Heart left ventricle (tissue), 16 donors: Measurements from ENCODE around the gene C14orf180. TPM values are rescaled to one million over a fixed set of nuclear protein-coding genes. Genes with fewer than 3 reads are reported as not detected.

Experiments used
- ATAC-seq, 4 donors: fragments of 200-7000 bp; cut with Tn5 transposase; one replicate each; pipeline ENCODE4 v1.9.1; 2020 to 2022; ENCODE audit warnings: moderate library complexity in 4 of 4, mild to moderate bottlenecking in 3 of 4, moderate number of reproducible peaks in 1 of 4
- DNase-seq, 5 donors: peaks; one replicate each; pipeline ENCODE4 v3.0.0-alpha.2; 2020
- H3K27ac ChIP-seq, 12 donors: fragments of 200-600 bp; sonication (generic) in 4 of 12; one replicate each; pipeline versions ENCODE4 v1.5.0 to v1.8.0; 2016 to 2022; ENCODE audit warnings: mild to moderate bottlenecking in 2 of 12
- H3K27me3 ChIP-seq, 9 donors: fragments of 200-600 bp; sonication (generic) in 2 of 9; one replicate each; pipeline versions ENCODE4 v1.5.1 to v1.8.0; 2016 to 2022; ENCODE audit warnings: mild to moderate bottlenecking in 3 of 9
- H3K36me3 ChIP-seq, 9 donors: fragments of 200-600 bp; sonication (generic) in 2 of 9; one replicate each; pipeline versions ENCODE4 v1.5.0 to v1.8.0; 2018 to 2022; ENCODE audit warnings: mild to moderate bottlenecking in 2 of 9
- H3K4me1 ChIP-seq, 12 donors: fragments of 200-600 bp; sonication (generic) in 4 of 12; one replicate each; pipeline versions ENCODE4 v1.5.0 to v1.8.0; 2016 to 2022; ENCODE audit warnings: mild to moderate bottlenecking in 3 of 12
- H3K4me3 ChIP-seq, 12 donors: fragments of 200-600 bp; sonication (generic) in 4 of 12; one replicate each; pipeline versions ENCODE4 v1.5.0 to v1.8.0; 2017 to 2022; ENCODE audit warnings: mild to moderate bottlenecking in 9 of 12, moderate library complexity in 4 of 12
- H3K9me3 ChIP-seq, 12 donors: fragments of 200-600 bp; sonication (generic) in 4 of 12; one replicate each; pipeline versions ENCODE4 v1.5.0 to v1.8.0; 2016 to 2022; ENCODE audit warnings: mild to moderate bottlenecking in 1 of 12
- CTCF ChIP-seq, 12 donors: fragments of 200-600 bp; sonication (generic) in 4 of 12; IDR thresholded peaks; one replicate each; pipeline versions ENCODE4 v1.5.0 to v1.8.0; 2018 to 2022; ENCODE audit warnings: antibody characterized with exemption in 12 of 12, mild to moderate bottlenecking in 5 of 12
- POLR2A ChIP-seq, 2 donors: fragments of 450-650 bp; IDR thresholded peaks; one replicate each; pipeline ENCODE4 v1.6.1; 2017; ENCODE audit warnings: antibody characterized with exemption in 2 of 2, mild to moderate bottlenecking in 2 of 2, moderate library complexity in 2 of 2
- WGBS, 4 donors: extraction: QIAGEN DNeasy Blood & Tissue Kit in 2 of 4; methylation state at CpG; one replicate each; pipeline versions ENCODE4 v1.1.5 to v1.1.7; 2013 to 2018; 5-methylcytosine and 5-hydroxymethylcytosine counted together
- intact Hi-C, 10 donors: fragments of 100-400 bp; cut with DNase I; formaldehyde crosslinking; loops; one replicate each; pipeline versions ENCODE4 v1.11.1 to v1.14.2; 2022
- polyA plus RNA-seq, 2 donors: library from polyadenylated mRNA; stranded (reverse); fragments of 200-250 nt; gene quantifications; one replicate each; pipeline ENCODE4 v1.2.3, GENCODE V29; 2013
- total RNA-seq, 9 donors: library from RNA; depleted of rRNA in 2 of 9; stranded (reverse); fragments of >200 nt in 2 of 9; fragmentation: NEBNext Ultra II Directional in 3 of 9; extraction: Animal tissue kit (Norgen Biotek cat#: 25700) in 3 of 9; gene quantifications; one replicate each; pipeline versions ENCODE4 v1.1.0 to v1.2.4, GENCODE V29; 2016 to 2023
- donor health status: ischemic (EF 13 %, LVEDD 7.1; RV severe dilation, severe dysfunction).
- donor health status: healthy with polysubstance abuse.
- donor health status: DM: no; HTN: yes; CAD: no.
- donor health status: DM: no; HTN: no; CAD: no.
- donor health status: ischemic (EF 25% LVEDD 6.9; RV normal size, moderate dysfunction).
- donor health status: ischemic (EF 25% LVEDD 5.7; RV mildly dilated, moderate dysfunction).
- donor health status: healthy.
- donor health status: DM: yes; HTN: yes; CAD: no.
- donor health status: ischemic (EF 35%, LVEDD 5.7; RV mildly dilated, moderate dysfunction).
- donor health status: nonischemic (EF 11% LVEDD 7.7; RV severe dilation, severe dysfunction).
- donor health status: DM: yes; HTN: yes; CAD: no.
- donor health status: PGD.
- donor health status: ischemic (EF 29% LVEDD 5.4; RV normal size, mild dysfunction).
- donor health status: nonischemic (EF 23%, LVEDD 6.1; RV moderate dilation, normal function).

C14orf180 gene
- total and polyA plus RNA-seq, 11 donors, result 11.1 to 170 (median 75.3) TPM

GRCh38 chr14:104595911-104596450, 16.4 kb downstream of the C14orf180 start:
- 70 to 82% (median 76%) methylated on average over 5 to 6 of the region's 6 CpGs for WGBS, 4 donors
- peak in 2 of 5 donors; percentile 26 to 31 for DNase-seq

GRCh38 chr14:104596451-104596918, 16.9 kb downstream of the C14orf180 start:
- WGBS, 4 donors, result 75 to 86% (median 79%) methylated on average over 10 to 11 of the region's 11 CpGs
- no peak for ATAC-seq
- intact Hi-C loops, result no loop called here
- no peaks in the 10 kb centered on the region for H3K36me3 ChIP-seq
- H3K27me3 ChIP-seq, result peaks cover 0 to 45% (median 5%) of the 10 kb centered on the region in 9 donors
- DNase-seq, result peak in 2 of 5 donors; percentile 4 to 23
- no peak for TF ChIP-seq CTCF (IDR thresholded peaks at IDR 0.05)
- no peaks in the 10 kb centered on the region for H3K9me3 ChIP-seq
- H3K4me3 ChIP-seq, result no peak overlapping the region
- H3K4me1 ChIP-seq, result peaks cover 0 to 18% (median 0%) of the 10 kb centered on the region in 12 donors
- no peak overlapping the region for H3K27ac ChIP-seq

More at GRCh38 chr14:104595911-104596450, 16.4 kb downstream of the C14orf180 start:
- no peak overlapping the region for H3K4me3 ChIP-seq
- H3K27me3 ChIP-seq, result peaks cover 0 to 40% (median 5%) of the 10 kb centered on the region in 9 donors
- no peak for TF ChIP-seq CTCF (IDR thresholded peaks at IDR 0.05)
- TF ChIP-seq POLR2A (IDR thresholded peaks at IDR 0.05), result no peak
- H3K27ac ChIP-seq, result no peak overlapping the region
- no peaks in the 10 kb centered on the region for H3K9me3 ChIP-seq
- intact Hi-C loops, result no loop called here
- peaks cover 0 to 18% (median 0%) of the 10 kb centered on the region in 12 donors for H3K4me1 ChIP-seq
- no peaks in the 10 kb centered on the region for H3K36me3 ChIP-seq
- ATAC-seq, result no peak

- intact Hi-C loops, result no loop called here
- Histone ChIP-seq H3K27ac (no peak overlapping the region), H3K4me3 (no peak overlapping the region), H3K4me1 (peaks cover 0 to 18% (median 0%) of the 10 kb centered on the region in 12 donors), H3K27me3 (peaks cover 0 to 49% (median 7%) of the 10 kb centered on the region in 9 donors), H3K36me3 (no peaks in the 10 kb centered on the region), H3K9me3 (no peaks in the 10 kb centered on the region)
- DNase-seq (peak in 2 of 5 donors; percentile 5 to 27), ATAC-seq (no peak)
- TF ChIP-seq CTCF (IDR thresholded peaks at IDR 0.05), result no peak
- no peak for TF ChIP-seq POLR2A (IDR thresholded peaks at IDR 0.05)
- 86 to 92% (median 90%) methylated on average over 15 to 21 of the region's 21 CpGs for WGBS, 4 donors
Measured at GRCh38 chr14:104596927-104597351, 17.4 kb downstream of the C14orf180 start.

GRCh38 chr14:104597576-104597975, 18.0 kb downstream of the C14orf180 start:
- DNase-seq (no peak), ATAC-seq (no peak)
- 78 to 87% (median 83%) methylated on average over 7 to 11 of the region's 11 CpGs for WGBS, 4 donors
- no peak overlapping the region for H3K27ac ChIP-seq
- peaks cover 0 to 18% (median 0%) of the 10 kb centered on the region in 12 donors for H3K4me1 ChIP-seq
- TF ChIP-seq CTCF (IDR thresholded peaks at IDR 0.05), result no peak
- TF ChIP-seq POLR2A (IDR thresholded peaks at IDR 0.05), result no peak
- no peaks in the 10 kb centered on the region for H3K9me3 ChIP-seq
- peaks cover 0 to 55% (median 7%) of the 10 kb centered on the region in 9 donors for H3K27me3 ChIP-seq
- no peaks in the 10 kb centered on the region for H3K36me3 ChIP-seq
- intact Hi-C loops, result no loop called here
- no peak overlapping the region for H3K4me3 ChIP-seq
